T-cell (primary cell): Measurements from ENCODE around the gene APPL1. TPM values are rescaled to one million over a fixed set of nuclear protein-coding genes. Genes with fewer than 3 reads are reported as not detected.

Experiments
- total RNA-seq, 35 experiments: library from RNA in 6 of 35; stranded (reverse) in 6 of 35; fragments of 120-200 nt in 1 of 35; gene quantifications; one replicate each; pipeline versions ENCODE4 v1.2.1 to v1.2.4 and lab custom pipeline; 2013 to 2026

APPL1 gene
- total RNA-seq, 5 donors from 2014 or later (not counting 1 experiment from before 2014, with no cell fraction given), result 23.4 to 30.9 (median 26.8) TPM

Other genes with a start within 250 kb of the APPL1 start
- not detected for gene SPATA12, start 167.1 kb upstream of the APPL1 start, total RNA-seq
- gene IL17RD, start 62.4 kb upstream of the APPL1 start, total RNA-seq, result under 1 TPM in 4 of 5 donors, not detected in 1; 0.05 to 0.38 (median 0.10) TPM
- under 1 TPM in 1 of 5 donors, not detected in 4; 0.49 TPM for gene HESX1, start 27.8 kb upstream of the APPL1 start, total RNA-seq
- not detected for gene ASB14, start 65.0 kb downstream of the APPL1 start, total RNA-seq